Measurements from ENCODE around the gene FAM170B. TPM values are rescaled to one million over a fixed set of nuclear protein-coding genes. Genes with fewer than 3 reads are reported as not detected.

Gene FAM170B
- total and polyA plus RNA-seq, 9 of the 15 experiments (the other 6 are each of a cell fraction or from before 2014, with no cell fraction given) = 0.11 to 0.21 TPM; not detected in 7

GRCh38 chr10:49177391-49178355, 43.9 kb upstream of the FAM170B start (continued):
- TF ChIP-seq PATZ1 (CRISPR knock-in tag; IDR thresholded peaks at IDR 0.05; ENCODE audit: borderline replicate concordance) (no peak), ZNF280B (CRISPR knock-in tag; IDR thresholded peaks at IDR 0.05) (no peak), ZNF75A (CRISPR knock-in tag; IDR thresholded peaks at IDR 0.05) (0 out of 2 replicates have a peak, but pooled peaks have one; percentile 11), POLR2B (IDR thresholded peaks at IDR 0.05; ENCODE audit: low read depth, partially characterized antibody) (no peak), DMBX1 (CRISPR knock-in tag; IDR thresholded peaks at IDR 0.05; ENCODE audit: borderline replicate concordance) (peak; percentile 88; the same call in 1 of the 2 replicates), MAX (CRISPR knock-in tag; IDR thresholded peaks at IDR 0.05) (0 out of 2 replicates have a peak, but pooled peaks have one; percentile 22), ZNF589 (CRISPR knock-in tag; IDR thresholded peaks at IDR 0.05; ENCODE audit: low read depth) (peak; percentile 85), TBP (optimal IDR thresholded peaks at IDR 0.05; ENCODE audit: low read depth, low read length) (no peak), NFRKB (IDR thresholded peaks at IDR 0.05; ENCODE audit: low read depth) (peak; percentile 55; the same call in 1 of the 2 replicates), GABPB1 (CRISPR knock-in tag; IDR thresholded peaks at IDR 0.05) (peak; percentile 85), MNT (conservative IDR thresholded peaks at IDR 0.05) (peak in 1 of 2 experiments; percentile 53; a peak in 2 of 4 replicates), ATF1 (CRISPR knock-in tag; IDR thresholded peaks at IDR 0.05) (no peak), ATF1 (tag; IDR thresholded peaks at IDR 0.05) (peak; percentile 80), NR0B1 (IDR thresholded peaks at IDR 0.05; ENCODE audit: partially characterized antibody) (no peak), ILF3 (IDR thresholded peaks at IDR 0.05; ENCODE audit: borderline replicate concordance) (no peak), POLR2A (conservative IDR thresholded peaks at IDR 0.05) (peak; percentile 32; the same call in 1 of the 2 replicates), ZKSCAN1 (IDR thresholded peaks at IDR 0.05; ENCODE audit: low read depth, low read length) (no peak), BACH1 (tag; IDR thresholded peaks at IDR 0.05) (peak; percentile 80; the same call in 1 of the 2 replicates), CREB1 (IDR thresholded peaks at IDR 0.05) (peak; percentile 45; the same call in 1 of the 2 replicates), CREB1 (CRISPR knock-in tag; IDR thresholded peaks at IDR 0.05) (peak; percentile 53; the same call in 1 of the 2 replicates)

All from K562 (cell line).